Naive thymus-derived CD4-positive, alpha-beta T cell (primary cell): ENCODE data around the gene TECPR1. TPM values are rescaled to one million over a fixed set of nuclear protein-coding genes. Genes with fewer than 3 reads are reported as not detected.

Experiments used
- ATAC-seq: fragments of 150-1000 bp; cut with Tn5 transposase; 2 replicates; pipeline ENCODE4 v1.10.0; 2021; ENCODE audit warnings: mild to moderate bottlenecking, moderate library complexity
- CTCF ChIA-PET: fragments of 350-600 bp; sonication (Branson Sonifier 250); formaldehyde crosslinking; loops from one replicate; lab custom pipeline; 2021; ENCODE audit warnings: antibody characterized with exemption; lab: Charles Lee
- POLR2A ChIA-PET: fragments of 350-600 bp; sonication (Branson Sonifier 250); formaldehyde crosslinking; loops from one replicate; lab custom pipeline; 2021; ENCODE audit warnings: antibody characterized with exemption, inconsistent platforms; lab: Charles Lee
- DNase-seq, 9 donors: peaks; one replicate each; pipeline versions ENCODE4 v3.0.0 to v3.0.0-alpha.2; 2020 to 2022; ENCODE audit warnings: mixed read lengths in 1 of 9
- H3K27ac ChIP-seq: one replicate; pipeline ENCODE4 v1.7.0; 2013; ENCODE audit warnings: mild to moderate bottlenecking, low read depth, low read length, moderate library complexity
- H3K27me3 ChIP-seq, 2 donors: one replicate each; pipeline ENCODE4 v1.7.0; 2013; ENCODE audit warnings: low read length in 2 of 2, mild to moderate bottlenecking in 2 of 2, moderate library complexity in 2 of 2; ENCODE audit not compliant: control insufficient read depth in 2 of 2, insufficient read depth in 2 of 2
- H3K36me3 ChIP-seq, 3 experiments: 1 replicate in 2 of 3; 2 replicates in 1 of 3; pipeline ENCODE4 v1.7.0; 2013; ENCODE audit warnings: low read length in 3 of 3, mild to moderate bottlenecking in 3 of 3, moderate library complexity in 1 of 3; ENCODE audit not compliant: insufficient read depth in 3 of 3, control insufficient read depth in 2 of 3
- H3K4me1 ChIP-seq, 2 donors: one replicate each; pipeline ENCODE4 v1.7.0; 2013; ENCODE audit warnings: low read length in 2 of 2, mild to moderate bottlenecking in 2 of 2, moderate library complexity in 1 of 2; ENCODE audit not compliant: control insufficient read depth in 2 of 2, insufficient read depth in 2 of 2
- H3K4me3 ChIP-seq: 2 replicates; pipeline ENCODE4 v1.7.0; 2013; ENCODE audit warnings: mild to moderate bottlenecking, low read length
- H3K9me3 ChIP-seq, 3 experiments: 1 replicate in 2 of 3; 2 replicates in 1 of 3; pipeline ENCODE4 v1.7.0; 2013; ENCODE audit warnings: low read length in 3 of 3; ENCODE audit not compliant: control insufficient read depth in 2 of 3
- H3K27ac Mint-ChIP-seq, 9 donors: one replicate each; pipeline ENCODE4 v1.8.0; 2020 to 2022; ENCODE audit warnings: mixed read lengths in 9 of 9, mild to moderate bottlenecking in 8 of 9, moderate library complexity in 5 of 9, inconsistent platforms in 2 of 9
- H3K27me3 Mint-ChIP-seq, 5 donors: one replicate each; pipeline ENCODE4 v1.8.0; 2021 to 2022; ENCODE audit warnings: mixed read lengths in 5 of 5, mild to moderate bottlenecking in 1 of 5
- H3K36me3 Mint-ChIP-seq, 5 donors: one replicate each; pipeline ENCODE4 v1.8.0; 2020 to 2022; ENCODE audit warnings: mixed read lengths in 5 of 5, mild to moderate bottlenecking in 3 of 5, inconsistent platforms in 1 of 5
- H3K4me1 Mint-ChIP-seq, 7 donors: one replicate each; pipeline ENCODE4 v1.8.0; 2020 to 2022; ENCODE audit warnings: mixed read lengths in 7 of 7, mild to moderate bottlenecking in 3 of 7, inconsistent platforms in 1 of 7
- H3K4me3 Mint-ChIP-seq, 10 donors: one replicate each; pipeline ENCODE4 v1.8.0; 2020 to 2022; ENCODE audit warnings: mild to moderate bottlenecking in 10 of 10, mixed read lengths in 10 of 10, moderate library complexity in 6 of 10, inconsistent platforms in 2 of 10
- H3K9me3 Mint-ChIP-seq, 11 donors: one replicate each; pipeline ENCODE4 v1.8.0; 2020 to 2022; ENCODE audit warnings: mixed read lengths in 11 of 11, mild to moderate bottlenecking in 4 of 11, inconsistent platforms in 1 of 11, moderate library complexity in 1 of 11
- intact Hi-C, 2 donors: fragments of 100-400 bp; cut with micrococcal nuclease; formaldehyde crosslinking; loops; one replicate each; pipeline ENCODE4 v1.15.1; 2023
- polyA plus RNA-seq, 2 donors: library from polyadenylated mRNA; unstranded; fragments of 300-500 nt; fragmentation: Illumina TruSeq; gene quantifications; one replicate each; pipeline ENCODE4 v1.2.3, GENCODE V29; 2021
- total RNA-seq, 6 experiments: library from RNA in 5 of 6; stranded (reverse) in 5 of 6; gene quantifications; 1 replicate in 5 of 6; 2 replicates in 1 of 6; pipeline ENCODE4 v1.2.3 and lab custom pipeline; 2021 to 2026

The TECPR1 gene
- total and polyA plus RNA-seq, 7 experiments from 2014 or later, result 21.0 to 203 (median 119) TPM

- Histone ChIP-seq H3K27me3 (no peaks in the 10 kb centered on the region), H3K36me3 (peaks cover 0 to 99% (median 19%) of the 10 kb centered on the region in 3 experiments), H3K4me1 (no peaks in the 10 kb centered on the region), H3K27ac (no peak overlapping the region), H3K9me3 (no peaks in the 10 kb centered on the region), H3K4me3 (no peak overlapping the region)
- H3K27ac Mint-ChIP-seq, result no peak overlapping the region
- ATAC-seq (no peak), DNase-seq (no peak)
- CTCF ChIA-PET, result no interaction called here
- H3K4me3 Mint-ChIP-seq, result no peak overlapping the region
- H3K9me3 Mint-ChIP-seq, result no peaks in the 10 kb centered on the region
- peaks cover 0 to 23% (median 5%) of the 10 kb centered on the region in 5 donors for H3K36me3 Mint-ChIP-seq
- intact Hi-C loops, result no loop called here
- POLR2A ChIA-PET, result no interaction called here
- H3K27me3 Mint-ChIP-seq, result no peaks in the 10 kb centered on the region
- H3K4me1 Mint-ChIP-seq, result peaks cover 0 to 4% (median 0%) of the 10 kb centered on the region in 7 donors
Observed at GRCh38 chr7:98229441-98229840, 22.6 kb downstream of the TECPR1 start.

GRCh38 chr7:98228801-98229200, 23.2 kb downstream of the TECPR1 start:
- no peak overlapping the region for H3K27ac Mint-ChIP-seq
- ATAC-seq, result no peak
- CTCF ChIA-PET, result no interaction called here
- Histone ChIP-seq H3K4me3 (no peak overlapping the region), H3K4me1 (no peaks in the 10 kb centered on the region), H3K27ac (no peak overlapping the region), H3K9me3 (no peaks in the 10 kb centered on the region), H3K36me3 (peaks cover 0 to 99% (median 17%) of the 10 kb centered on the region in 3 experiments), H3K27me3 (no peaks in the 10 kb centered on the region)
- peaks cover 0 to 18% (median 4%) of the 10 kb centered on the region in 5 donors for H3K36me3 Mint-ChIP-seq
- H3K4me3 Mint-ChIP-seq, result no peak overlapping the region
- intact Hi-C loops, result no loop called here
- H3K27me3 Mint-ChIP-seq, result no peaks in the 10 kb centered on the region
- H3K9me3 Mint-ChIP-seq, result no peaks in the 10 kb centered on the region
- H3K4me1 Mint-ChIP-seq, result peaks cover 0 to 4% (median 0%) of the 10 kb centered on the region in 7 donors
- POLR2A ChIA-PET, result no interaction called here
- DNase-seq, result no peak

GRCh38 chr7:98227939-98228338, 24.1 kb downstream of the TECPR1 start:
- no peak overlapping the region for H3K4me3 ChIP-seq
- H3K9me3 ChIP-seq, result no peaks in the 10 kb centered on the region
- H3K27ac Mint-ChIP-seq, result peak overlapping the region in 3 of 9 donors; percentile 38 to 81 (median 64)
- H3K4me1 Mint-ChIP-seq, result peaks cover 0 to 4% (median 0%) of the 10 kb centered on the region in 7 donors
- peaks cover 0 to 17% (median 4%) of the 10 kb centered on the region in 5 donors for H3K36me3 Mint-ChIP-seq
- H3K27me3 ChIP-seq, result no peaks in the 10 kb centered on the region
- no peak overlapping the region for H3K4me3 Mint-ChIP-seq
- ChIA-PET CTCF (no interaction called here), POLR2A (interaction anchor here (0.5 to 0.6 kb wide), 2 partner anchors 52 to 55 kb away, joined by 3 to 4 read pairs; no protein-coding TSS in a partner anchor)
- no peak overlapping the region for H3K27ac ChIP-seq
- DNase-seq, result no peak
- H3K36me3 ChIP-seq, result peaks cover 0 to 97% (median 14%) of the 10 kb centered on the region in 3 experiments
- no peaks in the 10 kb centered on the region for H3K27me3 Mint-ChIP-seq
- H3K4me1 ChIP-seq, result no peaks in the 10 kb centered on the region
- ATAC-seq, result no peak
- intact Hi-C loops, result no loop called here
- no peaks in the 10 kb centered on the region for H3K9me3 Mint-ChIP-seq

- H3K27ac ChIP-seq, result no peak overlapping the region
- H3K4me1 ChIP-seq, result no peaks in the 10 kb centered on the region
- ChIA-PET POLR2A (no interaction called here), CTCF (no interaction called here)
- no peak overlapping the region for H3K4me3 ChIP-seq
- H3K9me3 ChIP-seq, result no peaks in the 10 kb centered on the region
- H3K9me3 Mint-ChIP-seq, result no peaks in the 10 kb centered on the region
- peaks cover 0 to 97% (median 17%) of the 10 kb centered on the region in 3 experiments for H3K36me3 ChIP-seq
- H3K27me3 Mint-ChIP-seq, result no peaks in the 10 kb centered on the region
- intact Hi-C loops, result no loop called here
- peaks cover 0 to 4% (median 0%) of the 10 kb centered on the region in 7 donors for H3K4me1 Mint-ChIP-seq
- ATAC-seq (no peak), DNase-seq (no peak)
- no peak overlapping the region for H3K4me3 Mint-ChIP-seq
- H3K36me3 Mint-ChIP-seq, result peaks cover 0 to 20% (median 4%) of the 10 kb centered on the region in 5 donors
- peak overlapping the region in 3 of 9 donors; percentile 6 to 54 (median 31) for H3K27ac Mint-ChIP-seq
- no peaks in the 10 kb centered on the region for H3K27me3 ChIP-seq
Observed at GRCh38 chr7:98225913-98226614, 26.0 kb downstream of the TECPR1 start.

- Histone ChIP-seq H3K4me3 (no peak overlapping the region), H3K27ac (no peak overlapping the region), H3K27me3 (no peaks in the 10 kb centered on the region), H3K36me3 (peaks cover 0 to 84% (median 17%) of the 10 kb centered on the region in 3 experiments), H3K9me3 (no peaks in the 10 kb centered on the region), H3K4me1 (no peaks in the 10 kb centered on the region)
- Mint-ChIP-seq H3K4me1 (peaks cover 0 to 4% (median 1%) of the 10 kb centered on the region in 7 donors), H3K27me3 (no peaks in the 10 kb centered on the region), H3K36me3 (peaks cover 0 to 22% (median 4%) of the 10 kb centered on the region in 5 donors), H3K4me3 (no peak overlapping the region), H3K9me3 (no peaks in the 10 kb centered on the region), H3K27ac (peak overlapping the region in 1 of 9 donors; percentile 31)
- intact Hi-C loops, result no loop called here
- ChIA-PET CTCF (no interaction called here), POLR2A (no interaction called here)
- ATAC-seq (no peak), DNase-seq (no peak)
Observed at GRCh38 chr7:98224701-98225181, 27.3 kb downstream of the TECPR1 start.

- H3K27ac Mint-ChIP-seq, result no peak overlapping the region
- H3K9me3 Mint-ChIP-seq, result no peaks in the 10 kb centered on the region
- peaks cover 4 to 9% (median 8%) of the 10 kb centered on the region in 7 donors for H3K4me1 Mint-ChIP-seq
Observed at GRCh38 chr7:98223898-98224700, 27.9 kb downstream of the TECPR1 start.

More at GRCh38 chr7:98223898-98224700, 27.9 kb downstream of the TECPR1 start:
- no peaks in the 10 kb centered on the region for H3K27me3 ChIP-seq
- intact Hi-C loops, result no loop called here
- no peaks in the 10 kb centered on the region for H3K4me1 ChIP-seq
- ATAC-seq (peak; percentile 26), DNase-seq (no peak)
- CTCF ChIA-PET, result no interaction called here
- POLR2A ChIA-PET, result interaction anchor here (0.7 kb wide), 1 partner anchor 10 kb away, joined by 3 read pairs; no protein-coding TSS in a partner anchor
- Mint-ChIP-seq H3K27me3 (no peaks in the 10 kb centered on the region), H3K4me3 (no peak overlapping the region), H3K36me3 (peaks cover 4 to 29% (median 7%) of the 10 kb centered on the region in 5 donors)
- H3K27ac ChIP-seq, result no peak overlapping the region
- H3K36me3 ChIP-seq, result peaks cover 0 to 77% (median 17%) of the 10 kb centered on the region in 3 experiments
- H3K9me3 ChIP-seq, result no peaks in the 10 kb centered on the region
- H3K4me3 ChIP-seq, result no peak overlapping the region
